IPS-18a (cell line): Measurements from ENCODE around the gene BAX.
A peak's percentile ranks its signal among the peaks of the same experiment; 100 is the strongest.

ENCODE experiments used
- H3K27ac ChIP-seq: one replicate; pipeline ENCODE4 v1.5.1; 2013; ENCODE audit warnings: low read length
- H3K27me3 ChIP-seq: one replicate; pipeline ENCODE4 v1.6.1; 2013; ENCODE audit warnings: mild to moderate bottlenecking, low read length; ENCODE audit not compliant: control insufficient read depth, insufficient read depth
- H3K36me3 ChIP-seq: one replicate; pipeline ENCODE4 v1.6.1; 2013; ENCODE audit warnings: low read depth, low read length; ENCODE audit not compliant: control insufficient read depth
- H3K4me1 ChIP-seq: one replicate; pipeline ENCODE4 v1.6.1; 2013; ENCODE audit warnings: low read depth, low read length; ENCODE audit not compliant: control insufficient read depth
- H3K4me3 ChIP-seq: one replicate; pipeline ENCODE4 v1.5.1; 2013; ENCODE audit warnings: low read length
- H3K9ac ChIP-seq: one replicate; pipeline ENCODE4 v1.6.1; 2013; ENCODE audit warnings: mild to moderate bottlenecking, low read length, moderate library complexity
- H3K9me3 ChIP-seq: one replicate; pipeline ENCODE4 v1.6.1; 2013; ENCODE audit warnings: low read depth, low read length; ENCODE audit not compliant: control insufficient read depth

BAX gene

GRCh38 chr19:48991873-48992580 lies 37.4 kb downstream of the BAX start:
- H3K4me1 ChIP-seq = no peaks in the 10 kb centered on the region
- H3K27ac ChIP-seq = peak overlapping the region; percentile 25
- H3K9ac ChIP-seq = peak overlapping the region; percentile 73
- peaks cover 10% of the 10 kb centered on the region for H3K36me3 ChIP-seq
- peak overlapping the region; percentile 85 for H3K4me3 ChIP-seq
- no peaks in the 10 kb centered on the region for H3K27me3 ChIP-seq
- no peaks in the 10 kb centered on the region for H3K9me3 ChIP-seq

GRCh38 chr19:48992581-48993174 lies 38.0 kb downstream of the BAX start:
- peak overlapping the region; percentile 73 for H3K9ac ChIP-seq
- H3K36me3 ChIP-seq = peaks cover 10% of the 10 kb centered on the region
- H3K4me3 ChIP-seq = peak overlapping the region; percentile 85
- H3K27ac ChIP-seq = peak overlapping the region; percentile 25
- H3K9me3 ChIP-seq = no peaks in the 10 kb centered on the region
- no peaks in the 10 kb centered on the region for H3K4me1 ChIP-seq
- H3K27me3 ChIP-seq = no peaks in the 10 kb centered on the region

GRCh38 chr19:48993175-48994034 lies 38.7 kb downstream of the BAX start, which contains the start of the genes GYS1 and RUVBL2:
GYS1 (minus strand) TSS chr19:48993309; CDS start chr19:48993112, 197 bp downstream.
RUVBL2 (plus strand) TSS chr19:48993887; CDS start chr19:48993912, 25 bp downstream.
- Histone ChIP-seq H3K36me3 (peaks cover 5% of the 10 kb centered on the region), H3K4me3 (peak within 1 kb of the TSS; percentile 85), H3K27me3 (no peaks in the 10 kb centered on the region), H3K9me3 (no peaks in the 10 kb centered on the region), H3K4me1 (no peaks in the 10 kb centered on the region), H3K9ac (peak within 1 kb of the TSS; percentile 73), H3K27ac (peak within 1 kb of the TSS; percentile 46)

GRCh38 chr19:48994035-48994386 lies 39.3 kb downstream of the BAX start:
- no peaks in the 10 kb centered on the region for H3K36me3 ChIP-seq
- H3K4me3 ChIP-seq = peak overlapping the region; percentile 85
- H3K9ac ChIP-seq = peak overlapping the region; percentile 66
- peak overlapping the region; percentile 46 for H3K27ac ChIP-seq
- H3K27me3 ChIP-seq = no peaks in the 10 kb centered on the region
- no peaks in the 10 kb centered on the region for H3K9me3 ChIP-seq
- no peaks in the 10 kb centered on the region for H3K4me1 ChIP-seq

GRCh38 chr19:48997972-48998371 lies 43.3 kb downstream of the BAX start:
- no peaks in the 10 kb centered on the region for H3K9me3 ChIP-seq
- no peak overlapping the region for H3K27ac ChIP-seq
- no peaks in the 10 kb centered on the region for H3K27me3 ChIP-seq
- no peak overlapping the region for H3K4me3 ChIP-seq
- H3K9ac ChIP-seq = no peak overlapping the region
- no peaks in the 10 kb centered on the region for H3K4me1 ChIP-seq
- H3K36me3 ChIP-seq = peaks cover 1% of the 10 kb centered on the region

GRCh38 chr19:48999481-49000325 lies 45.0 kb downstream of the BAX start:
- H3K4me3 ChIP-seq = no peak overlapping the region
- no peaks in the 10 kb centered on the region for H3K27me3 ChIP-seq
- no peak overlapping the region for H3K9ac ChIP-seq
- no peaks in the 10 kb centered on the region for H3K9me3 ChIP-seq
- H3K36me3 ChIP-seq = peaks cover 14% of the 10 kb centered on the region
- no peak overlapping the region for H3K27ac ChIP-seq
- H3K4me1 ChIP-seq = no peaks in the 10 kb centered on the region

GRCh38 chr19:49004133-49004532 lies 49.5 kb downstream of the BAX start:
- Histone ChIP-seq H3K9ac (no peak overlapping the region), H3K4me1 (no peaks in the 10 kb centered on the region), H3K9me3 (no peaks in the 10 kb centered on the region), H3K4me3 (no peak overlapping the region), H3K27ac (no peak overlapping the region), H3K27me3 (no peaks in the 10 kb centered on the region), H3K36me3 (peaks cover 31% of the 10 kb centered on the region)

GRCh38 chr19:49004964-49005614 lies 50.4 kb downstream of the BAX start:
- Histone ChIP-seq H3K9ac (no peak overlapping the region), H3K4me1 (no peaks in the 10 kb centered on the region), H3K9me3 (no peaks in the 10 kb centered on the region), H3K27ac (no peak overlapping the region), H3K36me3 (peaks cover 37% of the 10 kb centered on the region), H3K4me3 (no peak overlapping the region), H3K27me3 (no peaks in the 10 kb centered on the region)

GRCh38 chr19:49006905-49007304 lies 52.2 kb downstream of the BAX start:
- H3K4me1 ChIP-seq = no peaks in the 10 kb centered on the region
- no peaks in the 10 kb centered on the region for H3K9me3 ChIP-seq
- peaks cover 53% of the 10 kb centered on the region for H3K36me3 ChIP-seq
- H3K9ac ChIP-seq = no peak overlapping the region
- H3K4me3 ChIP-seq = no peak overlapping the region
- H3K27ac ChIP-seq = no peak overlapping the region
- H3K27me3 ChIP-seq = no peaks in the 10 kb centered on the region

GRCh38 chr19:49009828-49010227 lies 55.2 kb downstream of the BAX start:
- no peaks in the 10 kb centered on the region for H3K4me1 ChIP-seq
- H3K27ac ChIP-seq = no peak overlapping the region
- H3K9me3 ChIP-seq = no peaks in the 10 kb centered on the region
- H3K4me3 ChIP-seq = no peak overlapping the region
- peaks cover 39% of the 10 kb centered on the region for H3K36me3 ChIP-seq
- H3K9ac ChIP-seq = no peak overlapping the region
- H3K27me3 ChIP-seq = no peaks in the 10 kb centered on the region
